CD4-positive, alpha-beta T cell (primary cell): Measurements from ENCODE around the gene TEFM. TPM values are rescaled to one million over a fixed set of nuclear protein-coding genes. Genes with fewer than 3 reads are reported as not detected.

ENCODE experiments used
- ATAC-seq: fragments of 200-7000 bp; cut with Tn5 transposase; one replicate; pipeline ENCODE4 v1.10.0; 2022; ENCODE audit warnings: mild to moderate bottlenecking; ENCODE audit not compliant: poor library complexity
- CTCF ChIA-PET: fragments of 350-600 bp; sonication (Branson Sonifier 250); formaldehyde crosslinking; loops from one replicate; lab custom pipeline; 2021; ENCODE audit warnings: antibody characterized with exemption, inconsistent platforms; lab: Charles Lee
- POLR2A ChIA-PET: fragments of 350-600 bp; sonication (Branson Sonifier 250); formaldehyde crosslinking; loops from one replicate; lab custom pipeline; 2021; ENCODE audit warnings: antibody characterized with exemption, inconsistent platforms; lab: Charles Lee
- DNase-seq, 14 experiments: peaks; one replicate each; pipeline ENCODE4 v3.0.0-alpha.2; 2013 to 2020; ENCODE audit warnings: mixed read lengths in 2 of 14
- H3K27ac ChIP-seq, 2 donors: one replicate each; pipeline versions ENCODE4 v1.5.1 to v1.7.0; 2013; ENCODE audit warnings: low read length in 2 of 2, low read depth in 1 of 2, mild to moderate bottlenecking in 1 of 2
- H3K27me3 ChIP-seq, 2 experiments: 1 replicate in 1 of 2; 2 replicates in 1 of 2; pipeline versions ENCODE4 v1.6.1 to v1.7.0; 2013; ENCODE audit warnings: low read length in 2 of 2, control low read depth in 1 of 2, mild to moderate bottlenecking in 1 of 2, moderate library complexity in 1 of 2; ENCODE audit not compliant: insufficient read depth in 2 of 2, control insufficient read depth in 1 of 2
- H3K36me3 ChIP-seq: one replicate; pipeline ENCODE4 v1.6.1; 2013; ENCODE audit warnings: low read length, control low read depth; ENCODE audit not compliant: insufficient read depth
- H3K4me1 ChIP-seq: one replicate; pipeline ENCODE4 v1.6.1; 2013; ENCODE audit warnings: low read length, control low read depth; ENCODE audit not compliant: insufficient read depth
- H3K4me3 ChIP-seq: one replicate; pipeline ENCODE4 v1.5.1; 2013; ENCODE audit warnings: mild to moderate bottlenecking, low read length, moderate library complexity
- H3K9me3 ChIP-seq, 2 experiments: 1 replicate in 1 of 2; 2 replicates in 1 of 2; pipeline versions ENCODE4 v1.6.1 to v1.7.0; 2013; ENCODE audit warnings: low read length in 2 of 2, mild to moderate bottlenecking in 2 of 2, control low read depth in 1 of 2, moderate library complexity in 1 of 2; ENCODE audit not compliant: control insufficient read depth in 1 of 2, insufficient read depth in 1 of 2
- H3K27ac Mint-ChIP-seq: one replicate; pipeline ENCODE4 v1.8.0; 2020; ENCODE audit warnings: mixed read lengths
- H3K27me3 Mint-ChIP-seq: one replicate; pipeline ENCODE4 v1.8.0; 2021; ENCODE audit warnings: mixed read lengths
- H3K36me3 Mint-ChIP-seq: one replicate; pipeline ENCODE4 v1.8.0; 2021; ENCODE audit warnings: low read depth, mixed read lengths
- H3K4me1 Mint-ChIP-seq: one replicate; pipeline ENCODE4 v1.8.0; 2021; ENCODE audit warnings: low read depth, mixed read lengths
- H3K4me3 Mint-ChIP-seq: one replicate; pipeline ENCODE4 v1.8.0; 2020; ENCODE audit warnings: mild to moderate bottlenecking, mixed read lengths
- H3K9me3 Mint-ChIP-seq: one replicate; pipeline ENCODE4 v1.8.0; 2020; ENCODE audit warnings: mixed read lengths
- intact Hi-C, 2 experiments: fragments of 100-400 bp; cut with DNase I in 1 of 2; cut with micrococcal nuclease in 1 of 2; formaldehyde crosslinking; loops; one replicate each; pipeline versions ENCODE4 v1.15.1 to v1.9.0; 2023 to 2025; cut with DNase I, micrococcal nuclease
- total RNA-seq, 174 experiments: library from RNA in 2 of 174; stranded (reverse) in 2 of 174; gene quantifications; one replicate each; pipeline ENCODE4 v1.2.3 and lab custom pipeline; 2021 to 2026
- TF ChIP-seq, protein P1 (sequence below): fragments of 200-600 bp; IDR thresholded peaks from one replicate; pipeline ENCODE4 v1.8.0; 2022; ENCODE audit warnings: antibody characterized with exemption, mild to moderate bottlenecking

The TEFM gene
- total RNA-seq, 2 experiments from 2014 or later, result 7.8 to 8.9 TPM

- H3K27ac Mint-ChIP-seq, result no peak overlapping the region
- ChIA-PET POLR2A (no interaction called here), CTCF (no interaction called here)
- no peak overlapping the region for H3K4me3 ChIP-seq
- DNase-seq (no peak), ATAC-seq (no peak)
- H3K4me1 Mint-ChIP-seq, result no peaks in the 10 kb centered on the region
- no peaks in the 10 kb centered on the region for H3K27me3 ChIP-seq
- no peak overlapping the region for H3K27ac ChIP-seq
- H3K9me3 Mint-ChIP-seq, result no peaks in the 10 kb centered on the region
- no peaks in the 10 kb centered on the region for H3K4me1 ChIP-seq
- no peak overlapping the region for H3K4me3 Mint-ChIP-seq
- H3K36me3 ChIP-seq, result peaks cover 6% of the 10 kb centered on the region
- TF ChIP-seq, protein P1, sequence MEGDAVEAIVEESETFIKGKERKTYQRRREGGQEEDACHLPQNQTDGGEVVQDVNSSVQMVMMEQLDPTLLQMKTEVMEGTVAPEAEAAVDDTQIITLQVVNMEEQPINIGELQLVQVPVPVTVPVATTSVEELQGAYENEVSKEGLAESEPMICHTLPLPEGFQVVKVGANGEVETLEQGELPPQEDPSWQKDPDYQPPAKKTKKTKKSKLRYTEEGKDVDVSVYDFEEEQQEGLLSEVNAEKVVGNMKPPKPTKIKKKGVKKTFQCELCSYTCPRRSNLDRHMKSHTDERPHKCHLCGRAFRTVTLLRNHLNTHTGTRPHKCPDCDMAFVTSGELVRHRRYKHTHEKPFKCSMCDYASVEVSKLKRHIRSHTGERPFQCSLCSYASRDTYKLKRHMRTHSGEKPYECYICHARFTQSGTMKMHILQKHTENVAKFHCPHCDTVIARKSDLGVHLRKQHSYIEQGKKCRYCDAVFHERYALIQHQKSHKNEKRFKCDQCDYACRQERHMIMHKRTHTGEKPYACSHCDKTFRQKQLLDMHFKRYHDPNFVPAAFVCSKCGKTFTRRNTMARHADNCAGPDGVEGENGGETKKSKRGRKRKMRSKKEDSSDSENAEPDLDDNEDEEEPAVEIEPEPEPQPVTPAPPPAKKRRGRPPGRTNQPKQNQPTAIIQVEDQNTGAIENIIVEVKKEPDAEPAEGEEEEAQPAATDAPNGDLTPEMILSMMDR, result no peak
- no peaks in the 10 kb centered on the region for H3K9me3 ChIP-seq
- intact Hi-C loops, result no loop called here
- H3K36me3 Mint-ChIP-seq, result peaks cover 22% of the 10 kb centered on the region
- no peaks in the 10 kb centered on the region for H3K27me3 Mint-ChIP-seq
These were observed 41.4 kb downstream of the TEFM start for GRCh38 chr17:30864636-30865035.

- DNase-seq (no peak), ATAC-seq (no peak)
- TF ChIP-seq, protein P1, result no peak
- Histone ChIP-seq H3K4me1 (no peaks in the 10 kb centered on the region), H3K36me3 (no peaks in the 10 kb centered on the region), H3K4me3 (no peak overlapping the region), H3K9me3 (no peaks in the 10 kb centered on the region), H3K27me3 (no peaks in the 10 kb centered on the region), H3K27ac (no peak overlapping the region)
- CTCF ChIA-PET, result no interaction called here
- Mint-ChIP-seq H3K9me3 (no peaks in the 10 kb centered on the region), H3K36me3 (peaks cover 9% of the 10 kb centered on the region), H3K27me3 (no peaks in the 10 kb centered on the region), H3K27ac (no peak overlapping the region), H3K4me1 (no peaks in the 10 kb centered on the region), H3K4me3 (no peak overlapping the region)
- POLR2A ChIA-PET, result no interaction called here
- intact Hi-C loops, result no loop called here
These were observed 47.3 kb downstream of the TEFM start for GRCh38 chr17:30858556-30859250.

- H3K27ac ChIP-seq, result no peak overlapping the region
- no peak for DNase-seq
- no peaks in the 10 kb centered on the region for H3K9me3 ChIP-seq
- Mint-ChIP-seq H3K4me3 (no peak overlapping the region), H3K9me3 (no peaks in the 10 kb centered on the region), H3K27me3 (no peaks in the 10 kb centered on the region), H3K27ac (no peak overlapping the region), H3K36me3 (peaks cover 7% of the 10 kb centered on the region), H3K4me1 (no peaks in the 10 kb centered on the region)
- H3K4me3 ChIP-seq, result no peak overlapping the region
- TF ChIP-seq, protein P1, result no peak
- H3K27me3 ChIP-seq, result no peaks in the 10 kb centered on the region
- peaks cover 4% of the 10 kb centered on the region for H3K36me3 ChIP-seq
- no peaks in the 10 kb centered on the region for H3K4me1 ChIP-seq
- POLR2A ChIA-PET, result no interaction called here
- intact Hi-C loops, result no loop called here
- ATAC-seq, result no peak
- CTCF ChIA-PET, result no interaction called here
These were observed 51.9 kb downstream of the TEFM start for GRCh38 chr17:30854146-30854545.

Other genes starting within 250 kb of the TEFM start
- gene CRLF3, start 81.5 kb downstream of the TEFM start, total RNA-seq, result 10 to 100 TPM; 60.9 to 62.9 TPM
- gene ATAD5, start 74.3 kb downstream of the TEFM start, total RNA-seq, result 1 to 10 TPM; 3.6 to 3.9 TPM
- gene ADAP2, start 15.7 kb upstream of the TEFM start, total RNA-seq, result 1 to 10 TPM; 1.1 to 1.8 TPM
- 1 to 10 TPM; 1.5 to 1.8 TPM for gene RNF135, start 64.8 kb upstream of the TEFM start, total RNA-seq
- gene NF1, start 188.7 kb upstream of the TEFM start, total RNA-seq, result 10 to 100 TPM; 15.5 to 18.7 TPM